Measurements from ENCODE around the gene ATP11C.
"Not testable (repeated sequence)": the region's sequence is repeated elsewhere in the genome, so short reads cannot be mapped to it uniquely, and the experiment has no call there.

Gene ATP11C

DNA sequence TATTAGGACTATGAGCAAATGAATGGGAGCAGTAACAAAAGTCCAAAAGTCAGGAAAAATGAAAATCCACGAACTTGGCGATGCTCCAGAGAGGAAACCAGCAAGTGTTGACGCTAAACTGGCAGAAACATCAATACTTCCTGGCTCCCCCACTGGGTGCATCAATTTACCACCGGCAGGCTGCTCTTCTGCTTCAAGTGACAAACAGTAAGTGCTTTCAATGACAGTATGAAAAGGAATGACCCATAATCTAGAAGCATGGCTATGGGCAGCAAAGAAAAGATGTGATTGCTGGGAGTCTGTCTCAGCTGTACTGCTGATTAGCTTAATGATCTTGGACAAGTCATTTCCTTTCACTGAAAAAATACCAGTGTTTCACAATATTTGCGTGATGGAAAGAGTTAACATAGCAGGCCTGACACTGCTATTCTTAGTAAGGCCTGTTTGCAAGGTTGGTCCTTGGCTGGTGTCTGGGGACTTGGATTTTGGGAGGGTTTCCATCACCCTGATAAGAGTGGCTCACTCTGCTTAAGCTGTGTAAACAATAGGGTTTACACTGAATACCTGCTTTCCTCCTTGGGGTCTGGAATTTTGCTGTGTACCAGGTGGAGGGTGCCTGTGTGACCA, 8.7 kb downstream of the ATP11C start:
- DNase-seq (ENCODE audit: low read depth, low spot score): no peak

DNA sequence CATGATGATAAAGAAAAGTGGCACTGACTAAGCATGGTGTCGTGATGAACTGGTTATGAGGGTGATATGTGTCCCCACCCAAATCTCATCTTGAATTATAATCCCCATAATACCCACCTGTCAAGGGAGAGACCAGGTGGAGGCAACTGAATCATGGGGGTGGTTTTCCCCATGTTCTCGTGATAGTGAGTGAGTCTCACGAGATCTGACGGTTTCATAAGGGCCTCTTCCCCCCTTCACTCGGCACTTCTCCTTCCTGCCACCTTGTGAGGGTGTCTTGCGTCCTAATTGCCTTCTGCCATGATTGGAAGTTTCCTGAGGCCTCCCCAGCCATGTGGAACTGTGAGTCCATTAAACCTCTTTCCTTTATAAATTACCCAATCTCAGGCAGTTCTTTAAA, 11.7 kb downstream of the ATP11C start:
- DNase-seq (ENCODE audit: low read depth, low spot score): not testable (repeated sequence)

DNA sequence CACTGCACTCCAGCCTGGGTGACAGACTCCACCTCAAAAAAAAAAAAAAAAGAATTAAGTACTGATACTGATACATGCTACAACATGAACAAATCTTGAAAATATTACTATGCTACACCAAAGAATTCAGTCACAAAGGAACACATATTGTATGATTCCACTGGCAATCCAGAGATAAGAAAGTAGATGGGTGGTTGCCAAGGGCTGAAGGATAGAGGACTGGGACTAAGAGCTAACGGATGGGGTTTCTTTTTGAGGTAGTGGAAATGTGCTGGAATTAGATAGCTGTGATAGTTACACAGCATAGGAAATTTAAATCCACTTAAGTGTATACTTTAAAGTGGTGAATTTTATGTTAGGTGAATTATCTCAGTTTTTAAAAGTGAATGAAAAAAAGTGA, 12.5 kb downstream of the ATP11C start:
- DNase-seq (ENCODE audit: low read depth, low spot score): no peak

DNA sequence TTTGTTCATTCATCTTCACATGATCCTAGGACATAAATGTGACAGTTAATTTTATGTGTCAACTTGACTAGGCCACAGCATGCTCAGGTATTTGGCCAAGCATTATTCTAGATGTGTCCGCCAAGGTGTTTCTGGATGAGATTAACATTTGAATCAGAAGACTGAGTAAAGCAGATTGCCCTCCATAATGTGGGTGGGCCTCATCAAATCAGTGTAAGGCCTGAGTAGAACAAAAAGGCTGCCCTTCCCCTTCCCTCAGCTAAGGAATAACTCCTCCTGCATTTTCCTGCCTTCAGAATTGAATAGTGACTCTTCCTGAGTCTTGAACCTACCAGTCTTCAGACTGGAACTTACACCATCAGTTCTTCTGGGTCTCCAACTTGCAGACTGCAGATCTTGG, 18.4 kb downstream of the ATP11C start:
- no peak for DNase-seq (ENCODE audit: low read depth, low spot score)

DNA sequence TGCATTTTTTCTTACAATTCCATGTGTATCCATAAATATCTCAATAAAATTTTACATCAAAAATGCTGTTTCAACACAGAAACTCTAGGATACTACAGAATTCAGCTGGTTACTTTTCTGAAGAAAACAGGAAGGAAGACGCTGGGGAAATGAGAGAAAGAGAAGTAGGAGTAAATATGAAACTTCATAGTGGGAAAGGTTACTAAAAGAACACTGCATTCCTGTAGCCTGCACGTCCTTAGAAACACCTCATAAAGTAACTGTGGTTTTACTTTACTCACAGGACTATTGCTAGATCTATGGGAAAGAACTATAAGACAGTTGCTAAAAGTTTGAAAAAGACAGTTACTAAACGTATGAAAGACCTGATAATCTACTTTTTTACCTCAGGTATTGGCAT, 23.1 kb downstream of the ATP11C start:
- DNase-seq (ENCODE audit: low read depth, low spot score): no peak

DNA sequence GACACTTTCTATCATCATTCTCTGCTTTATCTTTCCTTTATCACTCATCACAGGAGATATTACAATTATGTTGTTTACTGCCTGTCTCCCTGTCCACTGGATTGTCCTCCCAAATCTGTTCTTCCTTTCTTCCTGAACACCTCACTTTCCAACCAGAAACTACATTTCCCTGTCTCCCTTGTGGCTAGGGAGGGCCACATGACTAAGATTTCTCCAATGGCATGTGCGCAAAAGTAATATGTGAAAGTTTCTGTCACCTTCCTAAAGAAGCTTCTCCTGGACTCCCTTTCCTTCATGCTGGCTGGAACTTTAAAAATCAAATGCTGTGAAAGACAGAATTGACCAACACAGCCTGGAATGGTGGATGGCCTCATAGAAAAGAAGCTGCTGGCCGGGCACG, 25.8 kb downstream of the ATP11C start:
- DNase-seq (ENCODE audit: low read depth, low spot score): no peak

- DNase-seq (ENCODE audit: low read depth, low spot score): no peak
Measured at GRCh38 chrX:139905743-139906142, 27.1 kb downstream of the ATP11C start.

DNA sequence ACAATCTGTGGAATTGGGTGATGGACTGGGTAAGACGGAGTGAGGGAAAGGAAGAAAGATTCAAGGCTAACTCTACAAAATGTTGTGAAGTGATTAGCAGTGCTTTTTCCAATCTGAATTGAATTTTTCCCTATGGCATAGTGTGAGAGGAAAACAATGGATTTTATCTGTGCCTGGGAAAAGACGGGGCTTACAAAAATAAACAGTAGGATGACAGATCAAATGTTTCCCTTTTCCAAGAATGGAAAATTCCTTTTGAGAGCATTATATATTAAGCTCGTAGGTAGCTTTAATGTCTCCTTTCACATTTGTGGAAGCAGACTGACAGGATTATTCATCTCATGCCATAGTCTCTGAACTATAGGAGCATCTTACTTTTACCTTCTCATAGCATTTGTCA, 27.8 kb downstream of the ATP11C start:
- no peak for DNase-seq (ENCODE audit: low read depth, low spot score)

- no peak for DNase-seq (ENCODE audit: low read depth, low spot score)
Measured at GRCh38 chrX:139903210-139903609, 29.6 kb downstream of the ATP11C start.

DNA sequence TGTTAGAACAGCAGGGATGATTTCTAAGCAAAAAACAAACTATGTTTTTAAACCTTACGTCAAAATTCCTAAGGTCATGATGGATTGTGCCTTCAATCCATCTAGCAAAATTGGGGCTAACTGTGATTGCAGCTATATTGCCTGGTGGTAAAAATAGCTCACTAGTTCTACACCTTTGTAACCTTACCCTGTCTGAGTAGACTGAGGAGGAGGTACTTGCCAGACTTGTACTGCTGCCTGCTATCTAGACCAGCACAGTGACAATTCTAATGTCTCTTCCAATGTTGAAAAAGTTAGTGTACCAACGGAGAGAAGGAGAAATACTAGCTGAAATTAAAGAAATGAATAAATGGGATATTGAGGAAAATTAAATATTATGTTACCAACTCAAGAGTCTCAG, 30.3 kb downstream of the ATP11C start:
- DNase-seq (ENCODE audit: low read depth, low spot score): no peak

DNA sequence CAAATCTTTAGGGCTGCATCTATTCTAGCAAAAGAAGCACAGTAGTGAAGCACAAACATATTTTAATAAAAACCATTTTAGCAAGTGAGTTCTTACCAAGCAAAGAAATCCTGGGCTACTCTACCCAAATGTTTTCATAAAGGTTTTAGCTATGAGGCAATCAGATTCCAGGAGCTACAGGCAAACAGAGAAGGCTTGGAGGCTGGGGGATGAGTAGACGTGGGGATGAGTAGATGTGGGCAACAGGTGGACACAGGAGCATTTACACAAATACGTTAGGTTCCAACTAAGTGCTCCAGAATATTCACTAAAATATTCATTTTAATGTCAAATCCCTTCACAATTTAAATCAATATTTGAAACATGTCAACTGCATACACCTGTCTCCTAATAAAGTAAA, 34.5 kb downstream of the ATP11C start:
- DNase-seq (ENCODE audit: low read depth, low spot score): no peak

GRCh38 chrX:139892512-139892911, 40.3 kb downstream of the ATP11C start:
- no peak for DNase-seq (ENCODE audit: low read depth, low spot score)

GRCh38 chrX:139890991-139891700, 41.7 kb downstream of the ATP11C start:
- DNase-seq (ENCODE audit: low read depth, low spot score): peak; percentile 3

GRCh38 chrX:139889760-139890159, 43.1 kb downstream of the ATP11C start:
- DNase-seq (ENCODE audit: low read depth, low spot score): no peak

- DNase-seq (ENCODE audit: low read depth, low spot score): no peak
Measured at GRCh38 chrX:139883984-139884383, 48.9 kb downstream of the ATP11C start.

GRCh38 chrX:139882299-139882698, 50.6 kb downstream of the ATP11C start:
- DNase-seq (ENCODE audit: low read depth, low spot score): no peak

DNA sequence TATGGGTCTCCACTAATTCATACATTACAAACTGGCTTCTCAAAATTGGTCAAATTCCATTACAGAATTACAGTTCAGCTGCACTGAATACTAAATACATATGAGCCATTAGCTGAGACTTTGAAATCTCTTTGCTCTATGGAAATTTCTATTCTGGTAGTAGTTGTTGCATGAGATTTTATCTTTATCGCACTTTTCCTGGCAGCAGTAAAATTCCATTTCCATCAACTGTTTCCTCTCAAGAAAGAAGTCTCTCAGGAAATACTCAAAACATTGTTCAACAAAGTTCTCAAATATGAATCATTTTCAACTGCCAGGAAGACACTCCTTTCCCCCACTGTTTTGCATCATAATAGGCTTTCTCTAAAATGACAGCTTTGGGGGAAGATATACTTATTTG, 51.3 kb downstream of the ATP11C start:
- no peak for DNase-seq (ENCODE audit: low read depth, low spot score)

GRCh38 chrX:139881130-139881529, 51.7 kb downstream of the ATP11C start:
- DNase-seq (ENCODE audit: low read depth, low spot score): no peak

DNA sequence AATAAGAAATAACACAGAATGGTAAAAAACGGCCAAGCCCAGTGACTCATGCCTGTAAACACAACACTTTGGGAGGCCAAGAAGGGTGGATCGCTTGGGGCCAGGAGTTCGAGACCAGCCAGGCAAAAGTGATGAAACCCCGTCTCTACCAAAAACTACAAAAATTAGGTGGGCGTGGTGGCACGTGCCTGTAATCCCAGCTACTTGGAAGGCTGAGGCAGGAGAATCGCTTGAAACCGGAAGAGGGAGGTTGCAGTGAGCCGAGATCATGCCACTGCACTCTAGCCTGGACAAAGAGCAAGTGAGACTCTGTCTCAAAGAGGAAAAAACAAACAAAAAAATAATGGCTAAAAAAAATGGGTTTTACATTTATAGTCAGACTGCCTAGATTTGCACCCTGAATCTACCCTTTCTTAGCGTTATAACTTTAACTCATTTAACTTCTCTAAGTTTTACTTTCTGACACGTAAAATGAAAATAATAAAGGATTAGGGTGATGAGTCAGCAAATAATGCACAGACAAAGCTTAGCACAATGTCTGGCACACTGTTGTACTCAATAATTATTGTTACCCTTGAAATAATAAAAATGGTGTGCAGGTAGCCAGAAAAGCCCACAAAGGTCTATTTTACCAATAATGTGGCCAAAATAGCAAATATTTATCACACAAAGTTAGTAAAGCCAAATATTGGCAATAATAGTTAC, 55.0 kb downstream of the ATP11C start:
- no peak for DNase-seq (ENCODE audit: low read depth, low spot score)

- no peak for DNase-seq (ENCODE audit: low read depth, low spot score)
Measured at GRCh38 chrX:139875841-139876240, 57.0 kb downstream of the ATP11C start.

DNA sequence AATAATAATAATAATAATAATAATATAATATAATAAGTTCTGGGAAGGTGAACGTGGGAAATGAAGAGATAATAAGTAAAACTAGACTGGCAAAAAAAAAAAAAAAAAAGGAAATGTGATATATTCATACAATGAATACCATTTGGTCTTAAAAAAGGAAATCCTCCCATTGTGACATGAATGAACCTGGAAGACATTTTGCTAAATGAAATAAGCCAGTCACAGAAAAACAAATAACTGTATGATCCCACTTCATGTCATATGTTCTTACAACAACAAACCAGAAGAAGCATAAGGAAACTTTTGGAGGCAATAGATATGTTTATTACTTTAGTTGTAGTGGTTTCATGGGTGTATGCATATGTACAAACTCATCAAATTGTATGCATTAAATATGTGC, 63.1 kb downstream of the ATP11C start:
- DNase-seq (ENCODE audit: low read depth, low spot score): no peak

- DNase-seq (ENCODE audit: low read depth, low spot score): no peak
Measured at GRCh38 chrX:139864640-139865039, 68.2 kb downstream of the ATP11C start.

- no peak for DNase-seq (ENCODE audit: low read depth, low spot score)
Measured at GRCh38 chrX:139862208-139862607, 70.6 kb downstream of the ATP11C start.

All from smooth muscle cell of the brain vasculature (primary cell).